ENCODE results near the gene SAMD9. TPM values are rescaled to one million over a fixed set of nuclear protein-coding genes. Genes with fewer than 3 reads are reported as not detected.
"Not testable (repeated sequence)": the region's sequence is repeated elsewhere in the genome, so short reads cannot be mapped to it uniquely, and the experiment has no call there.

SAMD9 gene
- total RNA-seq, 2 experiments from 2014 or later = 65.4 to 66.5 TPM

DNA sequence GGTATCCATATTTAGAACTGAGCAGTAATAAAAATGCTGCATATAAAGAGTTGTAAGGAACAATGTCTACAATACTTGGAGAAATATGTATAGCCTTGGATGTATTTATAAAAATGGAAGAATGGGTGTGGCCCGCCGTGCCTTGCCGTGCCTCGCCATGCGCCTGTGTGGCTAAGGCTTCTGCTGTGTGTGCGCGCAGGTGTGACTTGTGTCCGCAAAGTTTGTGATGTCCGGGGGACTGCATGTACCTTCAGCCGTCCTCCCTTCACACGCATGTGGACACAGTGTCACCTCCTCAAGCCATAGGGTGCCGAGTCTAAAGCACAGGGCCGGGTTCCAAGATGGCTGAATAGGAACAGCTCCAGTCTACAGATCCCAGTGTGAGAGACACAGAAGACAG, 9.8 kb downstream of the SAMD9 start:
- Mint-ChIP-seq H3K27ac (no peak overlapping the region), H3K36me3 (peaks cover 97% of the 10 kb centered on the region), H3K27me3 (no peaks in the 10 kb centered on the region), H3K4me1 (peaks cover 13% of the 10 kb centered on the region), H3K4me3 (no peak overlapping the region), H3K9me3 (peaks cover 57% of the 10 kb centered on the region)
- ATAC-seq (ENCODE audit: low read depth) = no peak
- no peak for DNase-seq
- POLR2A ChIA-PET = interaction anchor here (1.0 kb wide), 1 partner anchor 9 kb away, joined by 3 read pairs; no protein-coding TSS in a partner anchor

DNA sequence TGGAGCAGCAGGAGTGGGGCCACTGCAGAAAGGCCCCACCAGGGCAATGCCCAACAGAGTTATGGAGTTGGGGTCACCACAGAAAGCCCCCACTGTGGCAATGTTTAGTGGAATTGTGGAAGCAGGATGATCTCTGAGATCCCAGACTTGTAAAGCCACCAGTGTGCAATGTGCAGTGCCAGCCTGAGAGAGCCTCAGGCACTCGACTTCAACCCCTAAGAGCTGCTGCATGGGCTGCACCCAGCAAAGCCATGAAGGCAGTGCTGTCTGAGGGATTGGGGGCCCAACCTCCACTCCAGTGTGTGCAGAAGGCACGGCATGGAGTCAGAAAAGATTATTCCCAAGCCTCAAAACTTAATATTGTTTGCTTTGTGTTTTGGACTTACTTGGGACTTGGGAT, 20.4 kb downstream of the SAMD9 start:
- POLR2A ChIA-PET = no interaction called here
- no peaks in the 10 kb centered on the region for H3K4me1 Mint-ChIP-seq
- peaks cover 29% of the 10 kb centered on the region for H3K36me3 Mint-ChIP-seq
- H3K9me3 Mint-ChIP-seq = peaks cover 13% of the 10 kb centered on the region
- no peak overlapping the region for H3K27ac Mint-ChIP-seq
- ATAC-seq (ENCODE audit: low read depth) (no peak), DNase-seq (no peak)
- H3K4me3 Mint-ChIP-seq = no peak overlapping the region
- peaks cover 7% of the 10 kb centered on the region for H3K27me3 Mint-ChIP-seq

DNA sequence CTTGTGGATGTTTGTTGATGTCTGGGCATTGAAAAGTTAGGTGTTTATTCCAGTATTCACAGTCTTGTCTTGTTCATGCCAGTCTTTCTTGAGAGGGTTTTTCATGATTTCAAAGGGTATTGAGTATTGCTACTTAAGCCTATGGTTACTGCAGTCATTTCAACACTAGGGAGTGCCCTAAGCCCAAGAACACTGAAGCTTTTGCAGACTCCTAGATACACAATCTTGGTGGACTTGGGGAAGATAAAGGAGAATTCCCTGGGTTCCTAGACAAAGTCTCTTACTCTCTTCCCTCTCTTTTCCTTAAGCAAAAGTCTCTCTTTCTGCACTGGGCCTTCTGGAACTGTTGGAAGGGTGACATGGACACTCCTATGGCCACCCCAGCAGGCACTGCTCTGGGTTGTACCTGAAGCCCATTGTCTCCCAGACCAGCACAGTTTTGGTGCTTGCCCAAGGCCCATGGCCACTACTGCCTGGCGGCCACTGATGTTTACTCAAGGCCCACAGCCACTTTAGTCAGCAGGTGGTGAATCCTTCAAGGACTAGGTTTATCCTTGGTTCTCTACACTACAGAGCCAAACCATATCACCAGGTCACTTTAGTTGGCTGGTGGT, 24.9 kb downstream of the SAMD9 start:
- Mint-ChIP-seq H3K36me3 (no peaks in the 10 kb centered on the region), H3K4me1 (no peaks in the 10 kb centered on the region), H3K9me3 (no peaks in the 10 kb centered on the region), H3K27me3 (peaks cover 33% of the 10 kb centered on the region), H3K4me3 (no peak overlapping the region), H3K27ac (no peak overlapping the region)
- DNase-seq = no peak
- POLR2A ChIA-PET = no interaction called here
- no peak for ATAC-seq (ENCODE audit: low read depth)

DNA sequence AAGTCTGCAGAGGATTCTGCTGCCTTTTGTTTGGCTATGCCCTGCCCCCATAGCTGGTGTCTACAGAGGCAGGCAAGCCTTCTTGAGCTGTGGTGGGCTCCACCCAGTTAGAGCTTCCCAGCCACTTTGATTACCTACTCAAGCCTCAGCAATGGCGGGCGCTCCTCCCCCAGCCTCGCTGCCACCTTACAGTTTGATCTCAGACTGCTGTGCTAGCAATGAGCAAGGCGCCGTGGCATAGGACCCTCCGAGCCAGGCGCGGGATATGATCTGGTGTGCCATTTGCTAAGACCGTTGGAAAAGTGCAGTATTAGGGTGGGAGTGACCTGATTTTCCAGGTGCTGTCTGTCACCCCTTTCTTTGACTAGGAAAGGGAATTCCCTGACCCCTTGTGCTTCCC, 44.4 kb downstream of the SAMD9 start:
- POLR2A ChIA-PET; H3K4me3 Mint-ChIP-seq; H3K36me3 Mint-ChIP-seq; H3K27ac Mint-ChIP-seq; DNase-seq; H3K9me3 Mint-ChIP-seq; ATAC-seq (ENCODE audit: low read depth); H3K4me1 Mint-ChIP-seq; H3K27me3 Mint-ChIP-seq: not testable (repeated sequence)

DNA sequence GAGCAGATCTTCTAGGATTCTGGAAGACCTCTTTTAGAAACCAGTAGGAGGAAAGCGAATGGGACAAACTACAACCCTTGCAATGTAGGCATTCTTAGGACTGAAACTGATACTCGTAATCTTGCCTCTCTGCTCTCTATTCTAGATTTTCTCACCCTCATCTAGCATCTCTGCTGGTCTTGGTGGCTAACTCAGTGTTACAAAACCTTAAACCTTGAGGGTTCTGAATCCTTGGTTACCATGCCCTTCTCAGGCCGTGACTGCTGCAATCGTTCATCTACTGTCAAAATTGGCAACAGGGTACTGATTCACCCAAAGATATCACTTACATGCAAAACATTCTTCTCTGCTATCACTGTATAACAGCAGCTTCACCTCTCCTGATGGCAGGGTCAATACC, 55.2 kb downstream of the SAMD9 start:
- H3K36me3 Mint-ChIP-seq = no peaks in the 10 kb centered on the region
- peaks cover 50% of the 10 kb centered on the region for H3K27me3 Mint-ChIP-seq
- POLR2A ChIA-PET = no interaction called here
- ATAC-seq (ENCODE audit: low read depth) (no peak), DNase-seq (no peak)
- no peaks in the 10 kb centered on the region for H3K4me1 Mint-ChIP-seq
- peaks cover 3% of the 10 kb centered on the region for H3K9me3 Mint-ChIP-seq
- no peak overlapping the region for H3K4me3 Mint-ChIP-seq
- no peak overlapping the region for H3K27ac Mint-ChIP-seq

DNA sequence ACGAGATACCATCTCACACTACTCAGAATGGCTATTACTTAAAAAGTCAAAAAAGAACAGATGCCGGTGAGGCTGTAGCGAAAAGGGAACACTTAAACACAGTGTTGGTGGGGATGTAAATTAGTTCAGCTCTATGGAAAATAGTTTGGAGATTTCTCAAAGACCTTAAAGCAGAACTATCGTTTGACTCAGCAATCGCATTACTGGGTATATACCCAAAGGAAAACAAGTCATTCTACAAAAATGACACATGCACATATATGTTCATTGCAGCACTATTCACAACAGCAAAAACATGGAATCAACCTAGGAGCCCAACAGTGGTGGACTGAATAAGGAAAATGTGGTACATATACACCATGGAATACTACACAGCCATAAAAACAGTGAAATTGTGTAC, 56.9 kb downstream of the SAMD9 start:
- Mint-ChIP-seq H3K4me1 (no peaks in the 10 kb centered on the region), H3K27ac (no peak overlapping the region), H3K9me3 (no peaks in the 10 kb centered on the region), H3K4me3 (no peak overlapping the region), H3K36me3 (no peaks in the 10 kb centered on the region), H3K27me3 (peaks cover 46% of the 10 kb centered on the region)
- no peak for ATAC-seq (ENCODE audit: low read depth)
- no peak for DNase-seq
- POLR2A ChIA-PET = no interaction called here

DNA sequence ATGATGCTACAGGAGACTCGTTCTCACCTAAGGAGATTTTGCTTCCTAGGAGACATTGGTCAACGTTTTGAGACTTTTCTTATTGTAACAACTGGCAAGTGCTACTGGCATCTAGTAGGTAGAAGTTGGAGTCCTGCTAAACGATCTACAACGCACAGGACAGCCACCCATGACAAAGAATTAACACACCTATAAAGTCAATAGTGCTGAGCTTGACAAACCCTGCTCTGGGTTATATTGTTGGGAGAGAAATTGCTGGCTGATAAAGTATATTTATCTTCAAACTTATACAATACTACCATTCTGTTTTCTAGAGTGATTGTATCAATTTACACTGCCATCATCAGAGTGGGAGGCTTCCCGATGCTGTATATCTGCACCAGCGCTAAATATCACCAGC, 57.8 kb downstream of the SAMD9 start:
- H3K9me3 Mint-ChIP-seq = no peaks in the 10 kb centered on the region
- ATAC-seq (ENCODE audit: low read depth) (no peak), DNase-seq (no peak)
- no peaks in the 10 kb centered on the region for H3K4me1 Mint-ChIP-seq
- peaks cover 42% of the 10 kb centered on the region for H3K27me3 Mint-ChIP-seq
- no peak overlapping the region for H3K27ac Mint-ChIP-seq
- no peak overlapping the region for H3K4me3 Mint-ChIP-seq
- H3K36me3 Mint-ChIP-seq = no peaks in the 10 kb centered on the region
- POLR2A ChIA-PET = no interaction called here

DNA sequence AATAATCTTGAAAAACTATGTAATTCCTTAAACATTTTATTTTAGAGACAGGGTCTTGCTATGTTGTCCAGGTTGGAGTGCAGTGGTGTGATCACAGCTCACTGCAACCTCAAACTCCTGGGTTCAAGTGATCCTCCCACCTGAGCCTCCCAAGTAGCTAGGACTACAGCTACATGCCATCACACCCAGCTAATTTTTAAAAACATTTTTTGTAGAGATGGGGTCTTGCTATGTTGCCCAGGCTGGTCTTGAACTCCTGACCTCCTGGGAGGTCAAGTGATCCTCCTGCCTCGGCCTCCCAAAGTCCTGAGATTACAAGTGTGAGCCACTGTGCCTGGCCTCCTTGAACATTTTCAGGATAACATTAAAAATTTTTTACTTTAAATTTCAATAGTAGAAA, 61.2 kb downstream of the SAMD9 start:
- H3K27ac Mint-ChIP-seq; H3K4me3 Mint-ChIP-seq; DNase-seq; H3K9me3 Mint-ChIP-seq; ATAC-seq (ENCODE audit: low read depth); H3K36me3 Mint-ChIP-seq; POLR2A ChIA-PET: not testable (repeated sequence)
- peaks cover 12% of the 10 kb centered on the region for H3K4me1 Mint-ChIP-seq
- peaks cover 32% of the 10 kb centered on the region for H3K27me3 Mint-ChIP-seq

DNA sequence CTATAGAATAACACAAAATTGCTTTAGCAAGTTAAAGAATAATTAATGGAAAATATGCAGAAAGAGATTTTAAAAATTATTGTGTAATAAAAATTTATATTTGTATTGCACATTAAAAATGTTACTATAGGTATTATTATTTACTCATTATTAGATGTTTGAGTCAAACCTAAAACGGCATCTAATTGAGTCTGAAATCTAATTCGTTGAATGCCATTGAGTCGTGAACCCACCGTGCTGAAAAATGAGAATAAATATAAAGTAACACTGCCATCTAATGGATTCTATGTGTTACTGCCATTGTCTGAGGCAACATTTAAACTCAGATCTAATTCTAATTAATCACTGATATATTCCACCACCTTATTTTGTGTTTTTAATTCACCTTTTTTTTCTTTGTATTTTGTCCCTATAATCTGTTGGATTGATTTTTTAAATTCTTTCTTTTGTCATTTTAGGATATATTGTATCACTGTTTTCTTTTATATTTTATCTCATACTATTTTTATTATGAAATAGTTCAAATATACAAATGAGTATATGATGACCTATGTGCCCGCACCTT, 62.2 kb downstream of the SAMD9 start:
- no peak overlapping the region for H3K27ac Mint-ChIP-seq
- ATAC-seq (ENCODE audit: low read depth) = peak; percentile 56
- H3K9me3 Mint-ChIP-seq = no peaks in the 10 kb centered on the region
- no peaks in the 10 kb centered on the region for H3K36me3 Mint-ChIP-seq
- peaks cover 24% of the 10 kb centered on the region for H3K27me3 Mint-ChIP-seq
- peaks cover 12% of the 10 kb centered on the region for H3K4me1 Mint-ChIP-seq
- DNase-seq = no peak
- POLR2A ChIA-PET = no interaction called here
- H3K4me3 Mint-ChIP-seq = no peak overlapping the region

DNA sequence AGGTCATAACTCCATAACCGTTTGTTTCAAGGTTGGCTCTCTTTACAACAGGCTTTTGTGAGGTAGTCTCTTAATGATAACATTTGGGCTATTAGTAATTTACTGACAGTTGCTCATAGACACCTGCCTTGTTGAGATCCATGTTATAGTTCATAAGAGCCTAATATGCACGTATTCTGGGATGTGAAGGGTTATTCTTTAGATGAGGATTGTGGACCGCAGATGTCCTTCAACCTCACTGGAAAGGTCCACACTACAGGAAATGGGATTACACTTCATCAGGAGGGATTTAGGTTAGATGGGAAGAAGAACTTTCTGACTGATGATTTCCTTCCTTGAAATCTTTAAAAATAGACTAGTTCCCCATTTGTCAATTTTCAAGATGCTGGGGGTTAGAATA, 62.8 kb downstream of the SAMD9 start:
- no peak for ATAC-seq (ENCODE audit: low read depth)
- no peak for DNase-seq
- Mint-ChIP-seq H3K9me3 (no peaks in the 10 kb centered on the region), H3K27ac (no peak overlapping the region), H3K27me3 (peaks cover 24% of the 10 kb centered on the region), H3K4me3 (no peak overlapping the region), H3K4me1 (peaks cover 12% of the 10 kb centered on the region), H3K36me3 (no peaks in the 10 kb centered on the region)
- POLR2A ChIA-PET = no interaction called here

DNA sequence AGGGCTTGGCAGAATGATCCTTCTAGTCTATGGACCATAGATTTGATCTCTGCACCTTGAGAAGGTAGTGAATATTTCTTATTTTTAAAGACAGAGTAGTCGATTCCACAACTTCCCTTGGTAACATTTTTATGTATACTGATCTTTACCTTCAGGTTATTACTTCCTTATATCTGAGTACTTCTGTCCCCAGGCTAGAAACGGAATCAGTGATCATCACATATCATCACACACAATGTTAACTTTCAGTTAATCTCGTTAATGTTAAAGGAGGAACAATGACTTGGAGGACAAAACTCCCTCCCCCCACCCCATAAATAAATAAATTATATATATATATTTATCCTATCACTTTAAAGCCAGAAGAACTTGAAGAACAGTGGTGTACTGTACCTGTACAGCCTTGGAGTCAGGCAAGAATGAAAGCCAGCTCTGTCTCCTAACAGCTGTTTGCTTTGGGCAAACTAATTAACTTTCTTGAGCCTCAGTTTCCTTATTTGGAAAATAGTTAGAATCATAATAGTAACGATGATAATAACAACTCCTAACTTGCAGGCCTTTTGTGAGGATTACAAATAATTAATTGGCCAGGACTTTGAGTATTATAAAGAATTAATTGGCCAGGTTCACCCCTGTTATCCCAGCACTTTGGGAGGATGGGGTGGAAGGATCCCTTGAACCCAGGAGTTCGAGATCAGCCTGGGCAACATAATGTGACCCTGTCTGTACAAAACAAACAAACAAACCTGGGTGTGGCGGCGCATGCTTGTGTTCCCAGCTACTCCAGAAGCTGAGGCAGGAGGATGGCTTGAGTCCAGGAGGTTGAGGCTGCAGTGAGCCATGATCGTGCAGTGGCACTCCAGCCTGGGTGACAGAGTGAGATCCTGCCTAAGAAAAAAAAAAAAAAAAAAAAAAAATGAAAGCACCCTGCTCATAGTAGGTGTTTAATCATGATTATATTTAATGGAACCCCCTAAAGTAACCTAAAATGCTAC, 63.5 kb downstream of the SAMD9 start:
- Mint-ChIP-seq H3K4me1 (peaks cover 12% of the 10 kb centered on the region), H3K27me3 (peaks cover 23% of the 10 kb centered on the region), H3K36me3 (no peaks in the 10 kb centered on the region), H3K4me3 (peak overlapping the region; percentile 35), H3K9me3 (no peaks in the 10 kb centered on the region), H3K27ac (peak overlapping the region; percentile 18)
- POLR2A ChIA-PET = interaction anchor here (0.7 kb wide), 1 partner anchor 224 kb away, joined by 7 read pairs; no protein-coding TSS in a partner anchor
- DNase-seq = no peak
- ATAC-seq (ENCODE audit: low read depth) = no peak

DNA sequence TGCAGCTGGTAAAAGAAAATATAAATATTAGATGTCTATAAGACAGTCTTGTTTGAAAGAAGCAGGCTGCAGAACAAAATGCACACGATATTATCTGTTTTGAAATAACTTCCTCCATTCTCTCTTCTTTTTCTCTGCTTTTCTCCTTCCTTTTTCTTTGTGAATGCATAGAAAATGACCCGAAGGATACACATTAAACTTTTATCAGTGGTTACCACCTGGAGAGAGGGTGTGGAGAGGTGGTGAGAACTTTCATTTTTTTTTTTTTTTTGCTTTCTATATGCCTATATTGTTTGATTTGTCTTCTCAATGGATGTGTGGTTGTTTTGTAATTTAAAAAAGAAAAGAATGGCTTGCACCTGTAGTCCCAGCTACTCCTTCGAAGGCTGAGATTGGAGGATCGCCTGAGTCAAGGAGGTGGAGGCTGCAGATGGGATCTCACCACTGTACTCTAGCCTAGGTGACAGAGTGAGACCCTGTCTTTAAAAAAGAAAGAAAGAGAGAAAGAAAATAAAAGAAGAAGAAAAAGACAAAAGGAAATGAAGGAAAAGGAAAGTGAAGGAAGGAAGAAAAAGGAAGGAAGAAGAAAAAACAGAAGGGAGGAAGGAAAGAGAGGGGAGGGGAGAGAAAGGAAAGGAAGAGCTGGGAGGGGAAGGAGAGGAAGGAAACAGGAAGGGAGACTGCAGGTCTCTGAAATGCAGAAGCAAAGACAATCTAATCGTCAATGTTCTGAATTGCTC, 64.4 kb downstream of the SAMD9 start:
- POLR2A ChIA-PET = no interaction called here
- DNase-seq (no peak), ATAC-seq (ENCODE audit: low read depth) (no peak)
- Mint-ChIP-seq H3K27ac (peak overlapping the region; percentile 18), H3K9me3 (no peaks in the 10 kb centered on the region), H3K27me3 (peaks cover 20% of the 10 kb centered on the region), H3K36me3 (no peaks in the 10 kb centered on the region), H3K4me1 (peaks cover 12% of the 10 kb centered on the region), H3K4me3 (peak overlapping the region; percentile 35)

DNA sequence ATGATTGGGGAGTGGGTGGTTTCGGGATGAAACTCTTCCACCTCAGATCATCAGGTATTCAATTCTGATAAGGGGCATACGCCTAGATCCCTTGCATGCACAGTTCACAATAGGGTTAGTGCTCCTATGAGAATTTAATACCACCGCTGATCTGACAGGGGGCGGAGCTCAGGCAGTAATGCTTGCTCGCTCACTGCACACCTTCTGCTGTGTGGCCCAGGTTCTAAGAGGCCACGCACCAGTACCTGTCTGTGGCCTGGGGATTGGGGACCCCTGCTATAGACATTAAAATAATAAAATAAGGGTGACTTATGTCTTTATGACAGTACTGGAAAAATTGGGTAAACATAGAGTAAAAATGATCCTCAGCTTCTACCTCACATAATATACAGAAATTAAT, 66.1 kb downstream of the SAMD9 start:
- ATAC-seq (ENCODE audit: low read depth) (no peak), DNase-seq (no peak)
- no peaks in the 10 kb centered on the region for H3K9me3 Mint-ChIP-seq
- peaks cover 12% of the 10 kb centered on the region for H3K4me1 Mint-ChIP-seq
- H3K27ac Mint-ChIP-seq = no peak overlapping the region
- H3K27me3 Mint-ChIP-seq = peaks cover 13% of the 10 kb centered on the region
- POLR2A ChIA-PET = no interaction called here
- H3K4me3 Mint-ChIP-seq = no peak overlapping the region
- H3K36me3 Mint-ChIP-seq = no peaks in the 10 kb centered on the region

Measured in activated naive CD8-positive, alpha-beta T cell treated with anti-CD3 and anti-CD28 coated beads, Interleukin-2, amount 10 ng/mL, durations not matched to agents 7 days and 5 days (primary cell).